ENCODE data around the gene SIT1.
A peak's percentile ranks its signal among the peaks of the same experiment; 100 is the strongest.

Gene SIT1, protein sequence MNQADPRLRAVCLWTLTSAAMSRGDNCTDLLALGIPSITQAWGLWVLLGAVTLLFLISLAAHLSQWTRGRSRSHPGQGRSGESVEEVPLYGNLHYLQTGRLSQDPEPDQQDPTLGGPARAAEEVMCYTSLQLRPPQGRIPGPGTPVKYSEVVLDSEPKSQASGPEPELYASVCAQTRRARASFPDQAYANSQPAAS

DNA sequence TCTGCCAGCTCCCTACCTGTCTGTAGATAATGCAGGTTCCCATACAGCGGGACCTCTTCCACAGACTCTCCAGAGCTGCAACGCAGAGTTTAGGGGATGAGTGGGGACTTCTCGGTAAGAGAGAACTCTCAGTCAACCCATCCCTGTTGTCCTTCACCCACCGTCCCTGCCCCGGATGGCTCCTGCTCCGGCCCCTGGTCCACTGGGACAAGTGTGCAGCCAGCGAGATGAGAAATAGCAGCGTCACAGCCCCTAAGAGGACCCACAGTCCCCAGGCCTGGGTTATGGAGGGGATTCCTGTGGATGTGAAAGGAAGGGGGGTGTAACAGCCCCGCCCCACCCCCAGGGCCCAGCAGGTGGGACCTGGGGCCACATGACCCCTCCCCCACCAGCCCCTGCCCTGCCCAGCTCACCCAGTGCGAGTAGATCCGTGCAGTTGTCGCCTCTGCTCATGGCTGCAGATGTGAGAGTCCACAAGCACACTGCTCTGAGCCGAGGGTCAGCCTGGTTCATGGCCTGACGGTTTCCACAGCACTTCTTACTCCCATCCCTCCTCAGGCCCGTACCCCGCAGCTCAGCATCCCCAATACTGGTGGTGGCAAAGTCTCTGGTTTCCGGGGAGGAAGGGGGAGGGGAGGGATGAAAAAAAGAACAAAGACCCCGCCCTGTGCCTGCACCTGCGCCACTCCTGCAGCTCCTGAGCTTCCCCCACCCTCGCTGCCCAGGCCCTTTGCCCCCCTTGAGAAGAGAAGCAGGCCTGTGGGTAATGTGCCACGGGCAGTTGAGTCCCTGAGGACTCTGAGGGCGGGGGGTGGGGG lies at the start of gene SIT1:
Gene SIT1 (minus strand): TSS at position 591 of the 818 bp plus-strand sequence. CDS start 78 bp downstream, at position 513.
- DNase-seq (ENCODE audit: extremely low read depth in 1 of 2, low read depth in 1 of 2), result no peak

- DNase-seq (ENCODE audit: extremely low read depth in 1 of 2, low read depth in 1 of 2), result no peak
Observed at GRCh38 chr9:35700031-35700430, 49.3 kb upstream of the SIT1 start.

DNA sequence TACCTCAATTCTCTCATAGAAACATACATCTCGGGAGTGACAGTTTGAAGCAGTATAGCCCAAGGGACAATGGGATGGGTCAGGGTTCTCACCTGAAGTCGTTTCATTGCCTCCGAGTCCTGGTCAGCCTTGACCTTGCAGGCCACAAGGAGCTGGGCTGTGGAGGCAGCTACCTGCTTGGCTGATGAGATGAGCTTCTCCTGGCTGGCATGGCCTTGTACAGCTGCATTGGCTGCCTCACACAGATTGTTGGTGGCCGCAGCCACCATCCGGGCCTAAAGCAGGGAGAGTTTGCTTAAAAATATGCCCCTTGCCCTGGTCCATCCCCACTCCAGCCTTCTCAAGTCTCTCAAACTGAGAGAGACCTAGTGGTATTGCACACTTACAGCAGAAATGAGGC lies 47.5 kb upstream of the SIT1 start:
- DNase-seq (ENCODE audit: extremely low read depth in 1 of 2, low read depth in 1 of 2), result no peak

DNA sequence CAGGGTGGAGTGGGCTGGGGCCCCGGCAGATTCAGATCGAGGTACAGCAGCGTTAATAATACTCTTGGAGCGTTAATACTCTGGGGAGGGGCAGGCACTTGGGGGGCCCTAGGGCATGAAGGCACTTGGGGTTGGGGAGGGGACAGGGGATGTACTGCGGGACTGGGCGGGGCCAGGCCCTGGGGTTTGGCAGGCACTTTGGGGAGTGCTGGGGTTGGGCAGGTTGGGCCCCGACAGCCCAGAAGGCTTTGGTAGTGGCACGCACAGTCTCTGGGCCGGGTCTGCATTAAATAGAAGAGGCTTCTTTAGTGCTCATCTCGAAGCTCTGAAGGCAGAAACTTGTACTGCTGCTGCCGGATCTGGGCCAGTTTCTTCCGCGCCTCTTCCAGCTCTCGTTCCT lies 46.8 kb upstream of the SIT1 start:
- no peak for DNase-seq (ENCODE audit: extremely low read depth in 1 of 2, low read depth in 1 of 2)

DNA sequence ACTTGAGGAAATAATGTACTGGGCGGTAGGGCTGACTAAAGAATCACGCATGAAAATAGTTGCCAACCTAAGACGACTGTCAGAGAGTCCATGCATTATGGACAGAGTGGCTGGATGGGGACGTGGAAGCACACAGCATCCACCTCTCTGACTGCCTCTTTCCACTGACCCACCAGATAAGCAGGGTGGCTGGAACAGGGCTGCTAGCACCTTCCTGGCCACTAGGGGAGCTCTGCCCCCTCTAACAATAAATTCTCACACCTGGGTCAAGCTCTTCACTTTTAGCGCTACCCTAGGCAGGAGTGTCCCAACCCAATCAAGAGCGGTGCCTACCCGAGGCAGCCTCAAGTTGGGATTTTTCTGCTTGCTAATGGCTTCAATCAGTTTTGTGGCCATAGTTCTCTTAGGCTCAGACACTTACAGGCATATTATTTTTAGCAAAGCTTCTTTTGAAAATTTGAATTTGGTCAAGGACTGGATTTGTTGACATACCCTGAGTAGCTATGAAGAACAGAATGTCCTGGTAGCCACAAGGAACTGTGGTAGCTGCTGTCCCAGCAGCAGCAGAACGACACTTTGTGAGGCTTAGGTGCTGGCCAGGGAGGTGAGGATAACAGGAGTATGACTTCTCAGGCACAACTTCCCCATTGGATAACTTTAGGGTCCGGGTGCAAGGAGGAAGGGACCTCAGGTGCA lies 45.9 kb upstream of the SIT1 start:
- peak; percentile 25 to 29 for DNase-seq (ENCODE audit: extremely low read depth in 1 of 2, low read depth in 1 of 2)

DNA sequence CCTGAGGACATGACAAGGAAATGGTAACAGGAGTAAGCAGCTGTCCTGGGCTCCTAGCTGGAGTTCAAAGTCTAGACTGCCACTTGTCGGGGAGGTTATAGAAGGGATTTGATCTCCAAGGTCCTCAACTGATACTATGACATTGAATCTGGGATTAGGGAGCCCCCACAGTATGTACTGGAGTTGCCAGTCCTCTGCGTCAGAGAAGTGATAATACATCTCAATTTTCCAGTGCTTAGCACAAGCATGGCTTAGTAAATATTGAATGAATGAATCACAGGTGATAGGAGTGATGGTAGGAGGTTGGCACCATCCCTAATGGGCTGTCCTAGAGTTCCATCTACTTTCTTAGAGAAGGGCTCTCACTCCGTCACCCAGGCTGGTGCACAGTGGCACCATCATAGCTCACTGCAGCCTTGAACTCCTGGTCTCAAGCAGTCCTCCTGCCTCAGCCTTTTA lies 45.2 kb upstream of the SIT1 start:
- DNase-seq (ENCODE audit: extremely low read depth in 1 of 2, low read depth in 1 of 2), result no peak

- no peak for DNase-seq (ENCODE audit: extremely low read depth in 1 of 2, low read depth in 1 of 2)
Observed at GRCh38 chr9:35691757-35692301, 41.1 kb upstream of the SIT1 start.

DNA sequence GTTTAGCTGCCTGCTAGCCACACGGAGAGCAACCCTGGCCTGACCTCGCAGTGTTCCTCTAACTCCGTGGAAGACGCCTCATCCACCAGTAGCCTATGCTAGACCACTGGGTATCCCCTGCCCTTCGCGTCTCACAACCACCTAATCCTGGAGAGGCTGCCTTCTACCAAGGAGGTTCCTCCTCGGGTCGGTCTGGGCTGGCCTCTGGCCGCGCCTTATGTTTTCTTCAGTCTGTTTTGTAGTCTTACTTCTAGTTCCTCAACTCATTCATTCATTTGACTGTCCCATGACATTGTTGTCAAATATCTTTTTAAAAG lies 40.6 kb upstream of the SIT1 start:
- DNase-seq (ENCODE audit: extremely low read depth in 1 of 2, low read depth in 1 of 2), result no peak

GRCh38 chr9:35690614-35691333 lies 40.0 kb upstream of the SIT1 start:
- DNase-seq (ENCODE audit: extremely low read depth in 1 of 2, low read depth in 1 of 2), result no peak

- no peak for DNase-seq (ENCODE audit: extremely low read depth in 1 of 2, low read depth in 1 of 2)
Observed at GRCh38 chr9:35690294-35690613, 39.5 kb upstream of the SIT1 start.

- no peak for DNase-seq (ENCODE audit: extremely low read depth in 1 of 2, low read depth in 1 of 2)
Observed at GRCh38 chr9:35689542-35690293, 39.0 kb upstream of the SIT1 start, which contains the start of gene TPM2. Gene TPM2, minus strand, starts transcription at chr9:35689925. Its CDS starts 108 bp downstream, at chr9:35689817.

DNA sequence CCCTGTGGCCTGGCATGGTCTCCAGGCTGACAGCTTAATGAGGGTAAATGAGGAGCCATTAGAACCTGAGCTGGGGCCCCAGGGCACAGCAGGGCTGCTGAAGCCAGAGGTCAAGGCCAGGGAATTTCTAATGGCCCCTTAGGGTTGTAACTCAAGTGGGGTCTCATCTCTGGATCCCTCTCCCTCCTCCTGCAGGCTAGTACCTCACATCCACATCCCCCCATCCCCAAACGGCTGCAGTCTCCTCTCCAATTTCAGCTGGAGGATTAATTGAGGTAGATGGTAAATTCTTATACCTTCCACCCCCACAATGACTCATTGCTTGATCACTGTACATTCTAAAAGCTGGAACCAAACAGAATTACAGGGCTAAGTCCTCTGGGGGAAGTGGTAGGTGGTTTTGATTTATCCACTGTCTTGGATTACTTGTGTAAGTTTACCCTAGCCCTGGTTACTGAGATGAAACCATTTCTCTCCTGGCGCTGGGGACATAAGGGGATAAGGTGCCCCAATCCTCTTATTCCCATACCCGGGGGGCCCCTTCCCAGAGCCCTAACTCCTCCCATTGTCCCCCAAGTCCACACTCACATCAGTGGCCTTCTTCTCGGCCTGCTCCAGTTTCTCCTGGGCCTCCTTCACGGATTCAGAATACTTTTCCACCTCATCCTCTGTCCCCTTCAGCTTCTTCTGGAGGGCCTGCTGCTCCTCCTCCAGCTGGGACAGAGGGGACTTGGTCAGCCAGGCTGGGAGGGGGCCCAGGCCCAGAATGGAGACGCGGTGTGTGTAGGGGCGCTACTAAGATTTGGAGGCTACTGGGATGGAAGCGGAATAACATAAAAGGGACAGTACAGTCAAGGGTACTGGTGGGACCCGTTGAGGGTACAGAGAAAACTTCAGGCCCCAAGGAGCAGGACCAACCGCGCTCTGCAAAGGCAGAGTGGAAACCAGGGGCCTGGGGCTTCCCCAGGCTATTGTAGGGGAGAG lies 38.1 kb upstream of the SIT1 start:
- DNase-seq (ENCODE audit: extremely low read depth in 1 of 2, low read depth in 1 of 2), result no peak

DNA sequence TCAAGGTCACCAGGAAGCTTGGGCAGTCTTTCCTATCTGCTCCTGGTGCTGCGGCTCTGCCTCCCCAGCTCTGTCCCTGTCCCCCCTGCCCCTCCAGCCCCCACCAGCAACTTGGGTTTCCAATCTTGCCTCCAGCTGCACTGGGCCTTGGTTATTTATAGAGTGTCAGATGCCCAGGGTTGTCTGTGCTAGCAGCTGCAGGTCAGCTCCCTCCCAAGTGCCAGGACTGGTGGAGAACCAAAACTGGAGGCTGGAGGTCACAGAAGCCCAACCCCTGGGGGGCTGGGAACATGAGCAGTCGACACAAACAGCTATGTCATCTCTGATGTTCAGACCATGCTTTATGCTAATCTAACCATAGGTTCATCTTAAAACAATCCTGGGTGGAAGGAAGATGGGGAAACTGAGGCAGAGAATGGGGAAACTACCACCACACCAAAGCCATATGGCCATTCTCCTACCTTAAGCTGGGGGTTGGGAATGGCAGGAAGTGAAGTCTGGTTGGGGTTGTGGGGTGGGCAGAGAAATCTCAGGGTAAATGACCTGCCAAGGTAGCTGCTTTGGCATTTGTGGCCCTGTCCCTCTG lies 37.3 kb upstream of the SIT1 start:
- DNase-seq (ENCODE audit: extremely low read depth in 1 of 2, low read depth in 1 of 2), result no peak

GRCh38 chr9:35687306-35687705 lies 36.6 kb upstream of the SIT1 start:
- DNase-seq (ENCODE audit: extremely low read depth in 1 of 2, low read depth in 1 of 2), result no peak

DNA sequence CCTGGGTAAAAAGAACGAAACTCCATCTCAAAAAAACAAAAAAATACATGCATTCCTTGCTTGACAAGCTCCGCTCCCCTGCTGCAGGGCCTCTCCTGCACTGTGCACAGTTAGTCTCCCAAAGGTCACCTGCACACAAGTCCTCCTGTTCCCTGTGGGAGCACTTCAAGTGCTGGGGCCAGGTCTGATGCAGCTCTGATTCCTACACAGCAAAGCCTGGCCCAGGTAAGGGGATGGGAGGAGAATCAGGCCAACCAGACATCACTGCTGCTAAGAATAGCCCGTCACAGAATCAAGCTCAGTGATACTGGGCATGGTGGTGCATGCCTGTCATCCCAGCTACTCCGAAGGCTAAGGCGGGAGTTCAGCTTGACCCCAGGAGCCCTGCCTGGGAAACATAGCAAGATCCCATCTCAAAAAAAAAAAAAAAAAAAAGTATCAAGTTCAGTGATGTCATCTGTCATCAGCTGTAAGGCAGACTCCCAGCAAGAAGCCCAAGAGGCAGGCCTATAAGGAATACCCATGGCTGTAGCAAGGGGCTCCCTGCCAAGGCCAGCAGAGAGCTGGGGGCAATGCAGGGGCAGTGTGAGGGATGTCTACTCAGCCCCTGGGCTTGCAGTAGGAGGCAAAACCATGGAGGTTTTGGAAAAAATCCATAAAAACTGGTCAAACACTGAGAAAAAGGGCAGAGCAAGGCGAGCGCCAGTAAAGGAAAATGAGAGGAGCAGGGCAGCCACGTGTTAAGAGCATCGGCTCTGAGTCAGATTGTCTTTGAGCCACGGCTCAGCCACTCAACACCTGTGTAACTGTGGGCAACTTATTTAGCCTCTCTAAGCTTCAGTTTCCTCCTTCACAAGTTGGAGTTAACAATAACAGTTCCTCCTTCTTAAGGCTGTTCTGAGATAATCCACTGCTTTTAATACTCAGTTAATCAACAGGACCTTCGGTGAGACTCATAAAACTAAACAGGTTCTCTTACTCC lies 35.8 kb upstream of the SIT1 start:
- DNase-seq (ENCODE audit: extremely low read depth in 1 of 2, low read depth in 1 of 2), result no peak

- no peak for DNase-seq (ENCODE audit: extremely low read depth in 1 of 2, low read depth in 1 of 2)
Observed at GRCh38 chr9:35685506-35685905, 34.8 kb upstream of the SIT1 start.

DNA sequence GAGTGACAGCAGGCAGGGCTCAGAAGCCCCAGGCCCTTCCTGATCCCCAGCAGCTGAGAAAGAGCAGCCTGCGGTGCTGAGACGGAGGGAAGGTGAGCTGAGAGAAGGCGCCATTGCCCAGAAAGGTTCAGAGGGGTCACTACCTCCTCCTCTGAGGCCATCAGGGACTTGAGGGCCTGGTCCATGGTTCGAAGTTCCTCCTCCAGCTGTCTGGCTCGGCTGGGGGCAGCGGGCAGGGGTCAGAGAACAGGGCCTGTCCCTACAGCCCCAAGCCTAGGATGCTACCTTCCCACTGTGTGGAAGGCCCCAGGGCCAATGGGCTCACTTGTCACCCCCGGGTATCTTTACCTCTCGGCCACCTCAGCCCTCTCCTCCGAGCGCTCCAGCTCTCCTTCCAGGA lies 34.2 kb upstream of the SIT1 start:
- DNase-seq (ENCODE audit: extremely low read depth in 1 of 2, low read depth in 1 of 2), result no peak

- DNase-seq (ENCODE audit: extremely low read depth in 1 of 2, low read depth in 1 of 2), result no peak
Observed at GRCh38 chr9:35683323-35683722, 32.6 kb upstream of the SIT1 start.
